ENCODE measurements around the gene SNRNP48.

The SNRNP48 gene

GRCh38 chr6:7559651-7560385 lies 30.2 kb upstream of the SNRNP48 start:
- DNase-seq: no peak

GRCh38 chr6:7561153-7561964 lies 28.6 kb upstream of the SNRNP48 start:
- peak; percentile 32 for DNase-seq

- no peak for DNase-seq
These were observed 27.2 kb upstream of the SNRNP48 start for GRCh38 chr6:7562769-7563168.

GRCh38 chr6:7566107-7566506 lies 23.9 kb upstream of the SNRNP48 start:
- no peak for DNase-seq

GRCh38 chr6:7566617-7567173 lies 23.3 kb upstream of the SNRNP48 start:
- no peak for DNase-seq

GRCh38 chr6:7568021-7568420 lies 22.0 kb upstream of the SNRNP48 start:
- no peak for DNase-seq

- no peak for DNase-seq
These were observed 20.9 kb upstream of the SNRNP48 start for GRCh38 chr6:7569082-7569481.

- DNase-seq: no peak
These were observed 17.6 kb upstream of the SNRNP48 start for GRCh38 chr6:7572213-7572943.

- DNase-seq: no peak
These were observed 15.5 kb upstream of the SNRNP48 start for GRCh38 chr6:7574500-7574899.

- no peak for DNase-seq
These were observed 11.5 kb upstream of the SNRNP48 start for GRCh38 chr6:7578516-7578915.

- no peak for DNase-seq
These were observed 11.1 kb upstream of the SNRNP48 start for GRCh38 chr6:7578931-7579330.

GRCh38 chr6:7579851-7580250 lies 10.1 kb upstream of the SNRNP48 start:
- no peak for DNase-seq

GRCh38 chr6:7580537-7580926 lies 9.5 kb upstream of the SNRNP48 start:
- DNase-seq: no peak

GRCh38 chr6:7580927-7581618 lies 8.9 kb upstream of the SNRNP48 start:
- no peak for DNase-seq

- no peak for DNase-seq
These were observed 4.6 kb upstream of the SNRNP48 start for GRCh38 chr6:7585287-7585930.

- no peak for DNase-seq
These were observed 2.3 kb upstream of the SNRNP48 start for GRCh38 chr6:7587631-7588100.

GRCh38 chr6:7588506-7588905 lies 1.5 kb upstream of the SNRNP48 start:
- DNase-seq: no peak

GRCh38 chr6:7589221-7589620 lies 777 bp upstream of the SNRNP48 start:
- DNase-seq: no peak

- no peak for DNase-seq
These were observed 912 bp downstream of the SNRNP48 start for GRCh38 chr6:7590918-7591302.

GRCh38 chr6:7591770-7592169 lies 1.8 kb downstream of the SNRNP48 start:
- DNase-seq: no peak

- DNase-seq: no peak
These were observed 3.2 kb downstream of the SNRNP48 start for GRCh38 chr6:7593229-7593628.

- DNase-seq: no peak
These were observed 4.7 kb downstream of the SNRNP48 start for GRCh38 chr6:7594579-7595125.
